Hematopoietic multipotent progenitor cell treated with erythropoietin and hydrocortisone succinate and interleukin-3 and kit ligand, for 15 days (in vitro differentiated cells): ENCODE data around the gene MRE11.
"Not testable (repeated sequence)": the region's sequence is repeated elsewhere in the genome, so short reads cannot be mapped to it uniquely, and the experiment has no call there.

Experiments
- DNase-seq: peaks from one replicate; pipeline ENCODE4 v3.0.0-alpha.2; 2015; ENCODE audit warnings: low spot score

MRE11 gene

DNA sequence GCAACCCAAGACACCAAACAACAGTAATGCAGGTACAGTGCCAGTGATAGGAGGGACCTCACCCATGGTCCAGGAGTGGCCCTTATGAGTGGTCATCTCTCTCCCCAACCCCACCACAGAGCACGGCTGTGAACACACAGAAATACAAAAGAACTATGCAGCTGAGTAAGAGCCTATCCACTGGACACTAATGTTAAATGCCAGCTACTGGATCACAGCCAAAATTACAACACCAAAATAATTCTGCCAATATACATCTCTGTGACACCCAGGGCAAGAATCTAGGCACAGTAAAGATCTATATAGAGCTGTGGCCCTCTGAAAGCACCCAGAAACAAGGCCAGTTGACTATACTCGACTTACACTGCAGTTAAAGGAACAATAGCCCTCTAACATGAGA, 69.6 kb downstream of the MRE11 start:
- DNase-seq: no peak

DNA sequence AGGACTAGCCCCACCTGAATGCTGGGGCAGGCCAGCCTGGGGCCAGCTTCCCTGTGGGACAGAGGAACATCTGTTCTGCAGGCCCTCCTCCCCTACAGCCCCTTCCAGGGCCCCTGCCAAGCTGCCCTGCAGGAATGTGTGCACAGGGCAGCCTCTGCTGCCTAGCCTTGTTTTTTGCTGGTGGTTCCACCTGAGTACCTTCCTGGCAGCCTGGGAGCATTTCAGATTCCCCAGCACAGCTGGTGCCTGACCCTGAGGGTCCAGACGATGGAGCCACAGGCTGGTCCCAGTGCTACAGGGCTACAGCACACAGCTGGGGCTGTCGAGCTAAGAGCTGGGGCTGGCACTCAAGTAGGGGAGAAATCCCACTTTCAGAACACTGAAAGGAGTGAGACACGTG, 70.1 kb downstream of the MRE11 start:
- DNase-seq: no peak

DNA sequence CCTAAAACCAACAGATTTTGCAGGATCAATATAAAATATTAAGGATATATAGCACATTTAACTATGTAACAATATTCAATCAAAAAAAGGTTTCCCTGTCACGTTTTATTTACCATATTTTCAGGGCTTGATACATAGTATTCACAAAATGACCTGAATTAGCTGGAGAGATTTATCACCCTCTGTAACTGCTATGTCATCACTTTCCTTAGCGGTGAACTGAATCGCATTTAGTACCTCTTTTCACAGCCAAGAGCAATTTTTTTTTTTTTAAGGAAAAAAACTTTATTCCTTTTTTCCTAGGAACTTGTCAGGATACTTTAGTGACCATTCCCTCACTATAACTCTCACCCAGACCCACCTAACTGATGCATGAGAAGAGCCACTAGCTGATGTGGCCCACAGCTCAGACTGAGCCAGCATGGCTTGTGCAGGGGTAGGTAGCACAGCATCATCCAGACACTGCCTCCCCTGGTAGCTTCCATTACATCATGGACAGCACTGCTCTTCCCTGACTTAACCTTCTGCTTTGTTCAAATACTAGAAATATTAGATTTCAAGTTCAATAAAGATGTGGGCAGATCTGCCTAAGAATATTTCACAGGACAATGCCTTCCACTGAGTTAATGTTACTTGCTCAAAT, 75.4 kb downstream of the MRE11 start:
- DNase-seq: no peak

DNA sequence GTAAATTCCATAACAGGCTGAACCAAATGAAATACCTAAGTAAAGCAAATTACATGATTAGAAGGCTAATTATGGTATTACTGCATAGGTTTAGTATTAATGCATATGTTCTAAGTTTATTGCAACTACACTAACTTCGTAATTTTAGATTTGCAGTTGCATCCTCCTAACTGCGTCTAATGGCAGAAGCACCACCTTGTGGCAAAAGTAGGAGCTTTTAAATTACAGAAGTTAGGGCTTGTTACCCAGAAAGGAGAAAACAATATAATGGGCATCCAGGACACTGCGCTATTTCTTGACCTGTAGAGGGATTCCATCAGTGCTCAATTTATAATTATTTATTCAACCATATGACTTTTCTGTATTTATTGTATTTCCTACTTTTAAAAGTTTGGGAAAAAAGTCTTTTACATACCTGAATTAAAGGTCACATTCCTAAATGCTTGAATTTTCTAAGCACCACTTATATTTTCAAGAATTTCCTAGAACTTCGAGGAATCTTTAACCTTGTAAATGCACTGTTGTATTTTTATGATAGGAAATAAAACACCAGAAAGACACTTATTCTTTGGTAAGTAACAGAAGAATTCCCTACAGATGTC, 76.2 kb downstream of the MRE11 start:
- DNase-seq: no peak

DNA sequence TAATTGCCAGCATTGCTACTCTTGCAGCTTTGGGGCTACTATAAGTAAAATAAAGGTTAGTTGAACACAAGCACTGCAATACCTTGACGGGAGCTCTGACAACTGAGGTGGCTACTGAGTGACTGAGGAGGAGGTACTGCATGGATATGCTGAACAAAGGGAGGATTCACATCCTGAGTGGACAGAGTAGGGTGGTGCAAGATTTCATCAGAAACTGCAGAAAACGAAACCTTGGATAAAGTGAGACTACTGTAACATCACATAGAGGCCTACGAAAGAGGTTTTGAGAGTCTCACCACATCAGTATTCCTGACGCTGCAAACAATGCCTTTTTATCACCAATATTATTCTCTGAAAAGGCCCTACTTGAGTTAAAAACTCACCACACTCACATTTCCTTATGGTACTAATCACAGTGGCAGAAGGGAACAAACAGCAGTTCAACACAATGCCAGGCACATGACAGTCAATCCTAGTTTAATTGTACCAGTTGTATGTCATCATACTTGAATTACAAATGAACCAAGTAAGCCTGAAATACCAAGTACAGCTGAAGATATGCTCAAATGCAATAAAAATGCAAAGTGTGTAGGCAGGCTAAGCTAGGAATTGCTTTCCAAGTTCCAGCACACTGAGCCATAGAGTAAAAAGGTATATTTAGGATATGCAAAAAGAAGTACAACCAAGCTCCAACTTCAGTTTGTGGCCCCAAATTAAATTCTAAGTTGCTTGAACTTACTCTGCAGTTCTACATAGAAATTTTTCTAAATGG, 88.4 kb downstream of the MRE11 start:
- no peak for DNase-seq

DNA sequence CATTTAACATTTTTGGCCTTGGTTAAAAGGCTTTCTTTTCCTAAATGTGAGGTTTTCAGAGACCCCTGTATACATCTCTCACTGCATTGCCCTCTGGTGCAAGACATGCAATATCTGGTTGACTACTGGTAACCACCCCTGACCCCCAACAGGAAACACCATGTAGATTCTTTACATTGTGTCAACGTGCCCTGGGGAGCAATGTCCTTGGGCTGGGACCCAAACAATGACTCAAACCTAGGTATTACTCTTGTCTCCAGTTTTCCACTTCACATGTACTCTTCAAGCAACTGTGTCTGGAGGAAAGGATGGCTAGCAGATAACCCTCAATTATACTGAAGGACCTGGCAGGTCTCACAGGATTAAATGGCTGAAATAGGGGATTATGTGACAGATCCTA, 91.3 kb downstream of the MRE11 start:
- no peak for DNase-seq

DNA sequence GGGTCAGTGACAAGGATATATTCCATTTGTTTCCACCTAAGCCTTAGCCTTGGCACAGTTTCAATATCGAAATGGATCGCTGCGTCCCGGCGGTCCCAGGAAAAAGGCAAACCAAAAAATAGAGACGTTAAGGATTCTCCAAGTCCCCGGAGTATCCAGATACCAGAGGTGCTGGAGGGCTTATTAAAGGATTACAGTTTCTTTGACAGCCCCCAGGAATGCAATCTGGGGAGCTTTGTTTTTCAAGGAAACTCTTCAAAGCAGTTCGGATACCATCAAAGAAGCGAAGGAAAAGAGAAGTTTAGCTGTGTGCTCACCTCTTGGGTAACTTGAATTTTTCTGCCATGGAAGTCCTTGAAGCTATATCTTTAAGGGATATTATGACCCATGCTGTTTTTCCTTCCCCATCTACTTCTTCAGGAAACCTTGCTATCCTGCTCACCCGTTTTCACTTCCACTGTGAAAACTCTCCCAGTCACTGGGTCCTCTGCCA, 91.8 kb downstream of the MRE11 start:
- DNase-seq: no peak

DNA sequence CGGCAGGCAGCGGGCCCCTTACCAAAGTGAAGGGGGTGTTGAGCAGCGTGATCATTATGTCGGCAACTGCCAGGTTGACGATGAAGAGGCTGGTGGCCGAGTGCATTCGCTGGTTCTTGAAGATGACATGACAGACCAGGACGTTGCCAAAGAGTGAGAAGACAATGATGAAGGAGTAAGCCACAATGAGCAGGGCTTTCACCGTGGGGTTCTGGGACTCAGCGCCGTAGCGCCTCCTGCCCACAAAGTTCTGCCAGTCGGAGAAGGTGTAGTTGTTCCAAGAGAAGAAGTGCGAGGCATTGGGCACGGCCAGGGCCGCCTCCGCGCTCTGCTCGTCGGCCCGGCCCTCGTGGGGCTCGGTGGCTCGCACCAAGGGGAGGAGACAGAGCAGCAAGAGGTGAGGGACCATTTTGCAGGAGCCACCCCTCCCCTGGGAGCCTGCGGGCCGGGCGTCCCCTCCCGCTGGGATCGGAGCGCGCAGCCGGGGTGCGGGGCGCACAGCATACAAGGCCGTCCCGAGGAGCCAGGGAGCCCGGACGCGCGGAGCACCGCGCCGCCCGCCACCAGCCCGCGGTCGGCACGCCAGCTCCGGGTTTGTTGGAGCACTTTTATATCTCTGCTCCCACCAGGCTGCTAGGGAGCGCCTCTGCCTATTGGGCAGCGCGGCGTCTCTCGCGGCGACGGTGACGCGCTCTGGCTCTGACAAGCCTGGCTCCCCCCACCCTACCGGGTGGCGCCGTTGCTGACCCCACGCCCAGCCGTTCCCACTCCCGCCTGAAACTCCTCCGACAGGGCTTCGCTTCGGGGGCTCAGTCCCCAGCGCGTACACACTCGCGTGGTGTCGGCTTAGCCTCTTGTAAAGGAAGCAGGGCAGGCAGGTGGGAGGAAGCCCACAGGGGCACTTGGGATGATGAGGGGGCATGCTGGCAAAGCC, 92.5 kb downstream of the MRE11 start, which contains the start of gene GPR83:
Gene GPR83 (minus strand): TSS at position 581 of the 934 bp plus-strand sequence. CDS start 172 bp downstream, at position 409.
- no peak for DNase-seq

DNA sequence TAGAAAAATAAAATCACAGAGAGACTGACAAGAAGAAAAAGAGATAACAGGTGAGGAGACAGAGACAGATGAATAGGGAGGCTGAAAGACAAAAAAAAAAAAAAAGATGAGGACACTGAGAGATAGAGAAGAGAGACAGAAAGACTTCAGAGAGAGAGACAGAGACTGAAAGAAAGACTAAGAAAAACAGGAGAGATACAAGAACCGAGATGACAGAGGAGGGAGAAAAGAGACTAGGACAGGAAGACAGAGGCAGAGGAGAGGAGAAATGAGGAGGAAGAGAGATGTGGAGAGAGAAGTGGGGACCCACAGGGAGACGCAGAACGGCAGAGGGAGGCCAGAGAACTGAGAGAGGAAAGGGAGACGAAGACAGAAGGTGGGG, 93.2 kb downstream of the MRE11 start:
- no peak for DNase-seq

DNA sequence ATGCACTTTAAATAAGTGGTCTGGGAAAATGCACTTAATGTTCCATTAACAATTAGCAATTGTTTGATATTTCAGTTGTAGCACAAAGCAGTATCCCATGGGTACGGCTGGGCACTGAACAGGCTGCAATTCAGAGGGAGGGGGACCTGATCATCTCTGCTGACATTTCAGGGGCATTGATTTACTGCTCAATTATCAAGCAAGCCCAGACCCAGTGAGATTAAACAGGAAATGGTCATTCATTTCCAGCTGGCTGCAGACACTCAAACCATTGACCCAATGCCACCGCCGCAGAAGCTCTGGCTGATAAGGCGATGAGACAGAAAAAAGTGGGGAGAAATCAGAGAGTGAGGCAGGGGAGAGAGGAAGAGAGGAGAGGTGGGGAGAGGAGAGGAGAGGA, 93.6 kb downstream of the MRE11 start:
- no peak for DNase-seq

DNA sequence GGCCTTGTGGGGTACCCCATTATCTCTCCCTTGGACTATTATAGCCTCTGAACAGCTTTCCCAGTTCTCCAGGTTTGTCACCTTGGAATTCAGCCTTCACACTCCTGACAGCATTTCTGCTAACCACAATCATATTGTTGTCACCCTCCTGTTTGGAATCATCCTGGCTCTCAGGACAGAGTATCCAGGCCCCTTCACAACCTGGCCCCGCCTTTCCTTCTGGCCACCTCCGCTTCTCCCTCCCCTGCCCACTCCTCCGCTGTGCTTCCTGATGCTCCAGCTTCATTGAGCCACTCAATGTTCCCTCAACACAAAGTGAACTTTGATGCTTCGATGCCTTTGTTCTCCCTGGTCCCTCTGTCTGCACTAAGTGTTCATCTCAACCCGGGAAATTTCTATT, 95.5 kb downstream of the MRE11 start:
- no peak for DNase-seq

DNA sequence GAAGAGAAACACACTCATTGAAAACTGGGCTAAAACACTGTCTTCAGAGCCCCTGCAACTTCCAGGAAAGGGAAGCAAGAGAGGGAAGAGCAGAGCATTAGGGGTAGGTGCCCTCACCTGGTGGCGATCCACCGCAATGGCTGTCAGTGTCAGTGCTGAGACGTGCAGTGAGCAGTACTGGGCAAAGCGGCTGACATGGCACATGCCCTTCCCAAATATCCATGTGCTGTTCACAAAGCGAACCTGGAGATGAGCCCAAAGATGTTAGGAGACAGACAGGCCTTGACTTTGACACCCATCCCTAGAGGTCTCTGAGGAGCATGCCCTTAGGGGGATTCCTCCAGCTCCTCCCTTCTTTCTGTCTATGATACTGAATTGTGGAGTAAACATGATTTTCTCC, 97.4 kb downstream of the MRE11 start:
- DNase-seq: no peak

DNA sequence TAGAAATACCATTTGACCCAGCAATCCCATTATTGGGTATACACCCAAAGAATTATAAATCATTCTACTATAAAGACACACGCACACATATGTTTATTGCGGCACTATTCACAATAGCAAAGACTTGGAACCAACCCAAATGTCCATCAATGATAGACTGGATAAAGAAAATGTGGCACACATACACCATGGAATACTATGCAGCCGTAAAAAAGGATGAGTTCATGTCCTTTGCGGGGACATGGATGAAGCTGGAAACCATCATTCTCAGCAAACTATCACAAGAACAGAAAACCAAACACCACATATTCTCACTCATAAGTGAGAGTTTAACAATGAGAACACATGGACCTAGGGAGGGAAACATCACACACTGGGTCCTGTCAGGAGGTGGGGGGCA, 101.7 kb downstream of the MRE11 start:
- DNase-seq: not testable (repeated sequence)

DNA sequence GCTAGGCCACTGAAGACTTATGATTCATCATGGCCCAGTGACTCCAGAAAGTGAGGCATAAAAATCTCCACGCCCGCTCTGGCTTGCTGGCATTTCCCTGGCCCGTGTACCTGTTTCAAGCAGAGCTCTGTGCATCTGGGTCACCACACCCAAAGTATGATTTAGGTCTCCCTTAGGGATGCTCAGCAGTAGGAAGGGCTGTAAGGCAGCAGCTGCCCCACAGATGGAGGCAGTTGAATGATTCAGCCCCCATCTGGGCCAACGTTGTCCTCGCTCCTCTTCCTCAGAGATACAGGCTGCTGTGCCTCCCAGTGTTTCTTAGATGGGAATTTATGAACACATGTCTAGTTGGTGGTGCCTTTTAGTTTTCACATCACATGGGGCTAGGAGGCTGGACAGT, 114.0 kb downstream of the MRE11 start:
- DNase-seq: no peak

DNA sequence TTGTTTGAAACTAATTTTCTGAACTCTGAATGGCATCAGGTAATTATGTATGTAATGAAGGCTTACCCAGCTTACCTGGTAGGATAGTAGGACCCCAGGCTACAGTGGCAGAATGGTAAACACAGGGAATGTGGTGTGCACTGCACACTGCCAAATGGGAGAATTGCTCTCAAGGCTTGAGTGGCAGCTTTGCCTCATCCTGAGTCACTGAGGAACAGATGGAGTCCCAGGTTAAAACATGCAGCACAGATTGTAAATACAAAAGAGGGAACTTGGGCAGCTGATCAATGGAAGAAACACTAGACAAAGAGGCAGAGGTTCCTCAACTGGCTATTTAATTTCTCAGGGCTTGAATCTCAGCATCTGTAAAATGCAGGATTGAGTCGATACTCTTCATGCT, 116.8 kb downstream of the MRE11 start:
- no peak for DNase-seq

DNA sequence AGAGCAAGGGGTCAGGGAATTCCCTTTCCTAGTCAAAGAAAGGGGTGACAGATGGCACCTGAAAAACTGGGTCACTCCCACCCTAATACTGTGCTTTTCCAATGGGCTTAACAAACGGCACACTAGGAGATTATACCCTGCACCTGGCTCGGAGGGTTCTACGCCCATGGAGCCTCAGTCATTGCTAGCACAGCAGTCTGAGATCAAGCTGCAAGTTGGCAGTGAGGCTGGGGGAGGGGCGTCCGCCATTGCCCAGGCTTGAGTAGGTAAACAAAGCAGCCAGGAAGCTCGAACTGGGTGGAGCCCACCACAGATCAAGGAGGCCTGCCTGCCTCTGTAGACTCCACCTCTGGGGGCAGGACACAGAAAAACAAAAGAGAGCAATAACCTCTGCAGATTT, 123.1 kb downstream of the MRE11 start:
- not testable (repeated sequence) for DNase-seq
